ENCODE data around the gene POLR3F. TPM values are rescaled to one million over a fixed set of nuclear protein-coding genes. Genes with fewer than 3 reads are reported as not detected.
A peak's percentile ranks its signal among the peaks of the same experiment; 100 is the strongest.

The POLR3F gene
- total and polyA plus RNA-seq, 9 of the 15 experiments (the other 6 are each of a cell fraction or from before 2014, with no cell fraction given), result 7.0 to 15.0 (median 9.6) TPM

- peak; percentile 26; the same call in 1 of the 2 replicates for TF ChIP-seq VEZF1 (CRISPR knock-in tag; IDR thresholded peaks at IDR 0.05)
- TF ChIP-seq HINFP (tag; conservative IDR thresholded peaks at IDR 0.05; ENCODE audit: low read depth), result no peak
- TF ChIP-seq FOXJ3 (CRISPR knock-in tag; IDR thresholded peaks at IDR 0.05), result no peak
- no peak for TF ChIP-seq ZC3H8 (IDR thresholded peaks at IDR 0.05)
- no peak for TF ChIP-seq NFATC3 (IDR thresholded peaks at IDR 0.05)
- TF ChIP-seq CSDE1 (IDR thresholded peaks at IDR 0.05), result no peak
- TF ChIP-seq CEBPB (tag; IDR thresholded peaks at IDR 0.05), result no peak
- no peak for TF ChIP-seq USF2 (CRISPR knock-in tag; IDR thresholded peaks at IDR 0.05)
- no peak for TF ChIP-seq MEIS2 (IDR thresholded peaks at IDR 0.05; ENCODE audit: partially characterized antibody)
- no peak for TF ChIP-seq CHD2 (IDR thresholded peaks at IDR 0.05; ENCODE audit: low read depth, low read length)
- no peak for TF ChIP-seq HDAC3 (IDR thresholded peaks at IDR 0.05; ENCODE audit: borderline replicate concordance, partially characterized antibody)
- TF ChIP-seq ZNF766 (CRISPR knock-in tag; conservative IDR thresholded peaks at IDR 0.05), result no peak
- no peak for TF ChIP-seq DLX4 (CRISPR knock-in tag; IDR thresholded peaks at IDR 0.05)
- TF ChIP-seq KAT7 (CRISPR knock-in tag; IDR thresholded peaks at IDR 0.05; ENCODE audit: borderline replicate concordance), result no peak
- no peak for TF ChIP-seq ZHX1 (conservative IDR thresholded peaks at IDR 0.05; ENCODE audit: low read length)
- no peak for TF ChIP-seq SREBF1 (IDR thresholded peaks at IDR 0.05; ENCODE audit: borderline replicate concordance, low read depth, low read length)
- TF ChIP-seq ATF6 (CRISPR knock-in tag; IDR thresholded peaks at IDR 0.05), result no peak
- no peak for TF ChIP-seq RCOR1 (IDR thresholded peaks at IDR 0.05; ENCODE audit: borderline replicate concordance in 1 of 2, low read depth in 2 of 2, low read length in 2 of 2)
Measured at GRCh38 chr20:18496740-18497592, 29.8 kb downstream of the POLR3F start, which contains the start of gene RBBP9 (continued).
